HG02678 (cell line): ENCODE measurements around the gene E2F3.

ENCODE experiments used
- ATAC-seq: cut with Tn5 transposase; IDR thresholded peaks from one replicate; pipeline ENCODE4 v1.9.1; 2021; ENCODE audit warnings: mild to moderate bottlenecking, moderate library complexity; ENCODE audit not compliant: unreplicated experiment

The E2F3 gene

DNA sequence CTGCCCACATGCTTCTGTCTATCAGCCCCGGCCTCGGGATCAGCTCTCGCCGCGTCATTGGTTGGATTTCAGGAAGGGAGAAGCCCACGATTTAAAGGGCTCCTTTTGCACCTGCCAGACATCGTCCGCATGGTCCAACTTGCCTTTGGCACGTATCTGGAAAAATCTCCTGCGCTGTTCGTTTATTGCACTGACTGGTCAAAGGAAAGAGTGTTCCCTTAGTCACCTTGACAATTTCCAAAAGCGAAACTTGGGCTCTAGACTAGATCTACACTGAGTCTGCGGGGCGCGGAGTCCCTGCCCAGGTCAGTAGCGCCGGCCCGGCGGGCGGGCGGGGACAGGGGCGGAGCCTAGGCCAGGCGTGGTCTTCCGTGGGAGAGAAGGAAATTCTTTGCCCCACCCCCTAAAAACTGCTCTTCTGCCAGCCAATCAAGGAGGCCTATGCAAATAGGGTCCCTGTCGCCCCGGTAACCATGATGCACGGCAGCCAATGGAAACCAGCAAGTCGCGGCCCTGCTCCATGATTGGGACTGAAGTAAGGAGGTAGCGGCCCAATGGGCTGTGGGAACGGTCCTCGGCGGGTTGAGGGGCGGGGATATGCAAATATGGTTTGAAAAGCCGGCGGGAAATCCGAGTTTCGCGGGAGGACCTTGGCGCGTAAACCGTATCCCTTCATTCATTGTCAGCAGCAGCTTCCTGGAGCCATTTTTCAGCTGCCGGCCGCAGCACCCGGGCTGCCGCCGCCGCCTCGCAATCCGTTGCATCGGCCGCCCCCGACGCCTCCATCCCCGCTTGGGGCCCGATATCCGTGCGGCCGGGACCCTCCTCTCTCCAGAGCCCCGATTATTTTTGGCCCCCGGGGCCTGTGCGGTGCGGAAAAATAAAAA, at the start of gene E2F3:
Gene E2F3, plus strand, starts transcription at position 675 of the 887 bp plus-strand sequence. CDS start 354 bp downstream, outside the sequence.
- ATAC-seq: peak; percentile 84

DNA sequence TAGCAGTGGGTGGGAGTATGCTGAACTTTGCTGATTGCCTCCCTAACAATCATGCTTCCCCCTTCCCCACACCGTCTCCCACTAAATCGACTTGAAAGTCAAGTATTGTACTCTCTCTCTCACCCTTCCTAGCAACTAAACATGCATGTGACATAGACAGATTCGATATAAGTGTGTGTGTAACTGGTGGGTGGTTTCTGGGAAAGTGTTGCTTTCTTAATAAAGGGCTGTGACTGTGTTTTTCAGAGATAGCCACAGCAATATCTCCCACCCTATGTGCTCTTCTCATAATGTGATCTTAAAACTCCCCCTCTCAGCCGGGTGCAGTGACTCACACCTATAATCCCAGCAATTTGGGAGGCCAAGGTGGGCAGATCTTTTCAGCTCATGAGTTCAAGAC, 49.3 kb upstream of the E2F3 start:
- ATAC-seq: no peak

DNA sequence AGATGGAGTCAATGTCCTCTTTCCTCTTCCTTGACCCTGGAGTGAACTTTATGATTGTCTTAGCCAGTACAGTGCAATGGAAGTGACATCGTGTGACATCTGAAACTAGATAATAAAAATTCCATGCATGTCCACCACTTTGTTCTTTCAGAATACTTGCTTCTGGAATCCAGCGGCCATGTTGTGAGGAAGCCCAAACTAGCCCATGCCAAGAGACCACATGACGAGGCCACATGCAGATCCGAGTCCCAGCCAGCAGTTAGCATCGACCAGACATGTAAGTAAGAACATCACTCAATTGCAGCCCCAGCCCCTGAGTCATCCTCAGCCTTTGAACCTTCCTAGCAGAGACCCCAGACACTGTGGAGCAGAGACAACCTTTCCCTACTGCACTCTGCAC, 48.5 kb upstream of the E2F3 start:
- ATAC-seq: no peak

DNA sequence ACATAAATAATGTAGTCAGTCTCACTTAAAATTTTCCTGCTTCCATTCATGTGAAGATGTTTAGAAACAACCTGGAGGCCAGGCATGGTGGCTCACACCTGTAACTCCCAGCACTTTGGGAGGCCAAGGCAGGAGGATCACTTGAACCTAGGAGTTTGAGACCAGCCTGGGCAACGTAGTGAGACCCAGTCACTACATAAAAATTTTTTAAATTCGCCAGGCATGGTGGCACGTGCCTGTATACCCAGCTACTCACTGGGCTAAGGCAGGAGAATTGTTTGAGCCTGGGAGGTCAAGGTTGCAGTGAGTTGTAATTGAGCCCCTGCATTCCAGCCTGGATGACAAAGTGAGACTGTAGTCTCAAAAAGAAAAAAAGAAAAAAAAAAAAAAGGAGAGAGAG, 47.3 kb upstream of the E2F3 start:
- no peak for ATAC-seq

DNA sequence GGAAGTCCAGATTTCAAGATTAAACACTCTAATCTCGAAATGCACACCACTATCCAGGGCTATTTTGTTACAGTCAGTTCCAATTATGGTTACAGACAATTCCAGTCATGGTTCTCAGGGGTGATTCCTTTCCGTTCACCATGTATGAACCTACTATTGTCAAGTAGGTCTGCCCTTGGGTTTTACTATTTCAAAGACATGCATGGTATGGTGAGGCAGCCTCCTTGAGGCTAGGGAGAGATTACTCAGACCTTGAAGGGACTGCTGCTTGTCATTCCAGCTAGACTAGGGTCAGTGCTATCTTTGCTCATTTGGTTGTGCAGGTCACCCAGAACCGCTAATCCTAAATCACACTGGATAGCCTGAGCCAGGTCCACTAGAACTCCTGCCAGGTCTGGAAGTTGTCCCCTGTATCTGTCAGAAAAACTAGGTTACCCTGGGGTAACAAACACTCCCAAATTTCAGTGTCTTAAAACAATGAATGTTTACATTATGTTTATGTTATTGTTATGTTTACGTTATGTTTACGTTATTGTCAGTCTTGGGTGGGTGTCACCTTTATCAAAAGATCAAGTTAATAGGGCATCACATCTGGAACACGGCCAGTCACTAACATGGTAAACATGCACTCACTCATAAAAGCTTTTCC, 41.1 kb upstream of the E2F3 start:
- ATAC-seq: no peak

DNA sequence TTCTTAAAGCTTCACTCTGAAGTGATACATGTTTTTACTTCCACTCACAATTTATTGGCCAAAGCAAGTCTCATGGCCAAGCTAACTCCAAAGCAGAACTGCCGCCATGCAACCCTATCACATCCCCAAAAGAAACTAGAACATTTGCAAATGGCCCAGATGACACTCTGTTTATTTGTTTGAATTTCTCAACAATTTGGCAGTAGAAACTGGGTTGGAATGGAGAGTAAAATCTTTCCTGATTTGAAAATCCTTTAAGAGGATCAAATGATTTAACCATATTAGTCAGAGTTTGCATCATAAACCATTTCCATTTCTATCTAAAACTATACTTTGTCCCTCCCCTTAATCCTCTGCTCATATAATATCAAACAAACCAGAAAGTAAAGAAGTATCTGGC, 39.1 kb upstream of the E2F3 start:
- no peak for ATAC-seq

DNA sequence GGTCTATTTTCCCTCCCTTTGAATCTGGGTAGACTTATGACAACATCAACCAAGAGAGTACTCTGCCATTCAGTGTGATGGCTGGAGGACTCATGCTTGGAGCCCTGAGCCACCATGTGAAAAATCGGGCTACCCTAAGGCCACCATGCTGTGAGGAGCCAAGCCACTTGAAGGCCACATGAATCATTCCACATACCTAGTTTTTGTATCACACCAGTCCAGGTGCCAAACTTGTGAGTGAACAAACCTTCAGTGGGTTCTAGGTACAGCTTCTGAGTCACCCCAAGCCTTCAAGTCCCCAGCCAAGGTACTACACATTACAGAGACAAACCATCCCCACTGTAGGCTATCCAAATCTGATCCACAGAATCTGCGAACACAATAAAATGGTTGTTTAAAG, 37.4 kb upstream of the E2F3 start:
- no peak for ATAC-seq

DNA sequence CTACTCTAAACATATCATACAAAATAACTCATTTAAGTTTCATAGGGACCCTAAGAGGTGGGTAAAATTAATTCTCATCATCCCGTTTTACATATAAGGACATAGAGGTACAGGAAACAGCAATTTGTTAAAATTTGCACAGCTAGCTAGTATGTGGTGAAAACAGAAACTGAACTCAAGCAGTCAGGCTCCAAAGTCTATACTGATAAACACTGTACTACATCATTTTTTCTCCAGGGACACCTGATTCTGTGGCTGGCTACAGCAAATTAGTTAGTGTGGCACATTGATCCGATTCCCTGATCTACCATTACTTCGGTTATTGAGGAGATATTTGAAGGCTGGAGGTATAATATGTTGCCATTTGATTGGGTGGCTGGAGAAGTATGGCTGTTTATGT, 36.2 kb upstream of the E2F3 start:
- ATAC-seq: no peak

DNA sequence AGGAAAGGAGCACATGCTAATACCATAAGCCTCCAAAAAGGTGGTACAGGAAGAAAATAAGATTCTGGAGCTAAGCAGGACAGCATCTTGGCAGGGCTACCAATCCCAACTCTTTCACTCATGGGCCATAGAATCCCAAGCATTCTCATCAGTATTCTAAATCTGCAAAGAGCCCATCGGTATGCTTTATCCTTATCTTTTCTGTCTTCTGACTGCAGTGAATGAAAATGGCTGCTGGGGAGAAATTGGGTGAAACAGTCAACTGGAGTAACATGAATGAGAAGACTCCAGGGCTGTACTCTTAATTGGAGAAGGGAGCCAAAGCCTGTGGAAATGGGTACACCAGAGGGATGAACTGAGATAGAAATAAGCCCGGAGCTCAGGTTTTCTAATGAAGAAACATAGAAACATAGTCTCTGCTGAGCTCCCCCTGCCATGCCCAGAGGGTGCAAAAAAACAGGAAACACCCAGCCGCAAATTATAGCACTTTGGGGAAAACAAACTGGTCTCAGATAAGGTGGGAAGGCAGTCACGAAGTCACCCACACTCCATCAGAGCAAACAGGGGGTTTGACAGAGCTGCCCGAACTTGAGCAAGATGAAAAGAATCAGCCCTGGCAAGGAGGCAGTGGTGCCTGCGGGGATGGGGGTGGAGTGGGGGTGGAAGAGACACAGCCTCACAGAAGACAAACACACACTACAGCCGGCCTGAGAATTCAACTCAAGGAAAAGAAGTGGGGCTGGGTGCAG, 35.4 kb upstream of the E2F3 start:
- ATAC-seq: no peak

DNA sequence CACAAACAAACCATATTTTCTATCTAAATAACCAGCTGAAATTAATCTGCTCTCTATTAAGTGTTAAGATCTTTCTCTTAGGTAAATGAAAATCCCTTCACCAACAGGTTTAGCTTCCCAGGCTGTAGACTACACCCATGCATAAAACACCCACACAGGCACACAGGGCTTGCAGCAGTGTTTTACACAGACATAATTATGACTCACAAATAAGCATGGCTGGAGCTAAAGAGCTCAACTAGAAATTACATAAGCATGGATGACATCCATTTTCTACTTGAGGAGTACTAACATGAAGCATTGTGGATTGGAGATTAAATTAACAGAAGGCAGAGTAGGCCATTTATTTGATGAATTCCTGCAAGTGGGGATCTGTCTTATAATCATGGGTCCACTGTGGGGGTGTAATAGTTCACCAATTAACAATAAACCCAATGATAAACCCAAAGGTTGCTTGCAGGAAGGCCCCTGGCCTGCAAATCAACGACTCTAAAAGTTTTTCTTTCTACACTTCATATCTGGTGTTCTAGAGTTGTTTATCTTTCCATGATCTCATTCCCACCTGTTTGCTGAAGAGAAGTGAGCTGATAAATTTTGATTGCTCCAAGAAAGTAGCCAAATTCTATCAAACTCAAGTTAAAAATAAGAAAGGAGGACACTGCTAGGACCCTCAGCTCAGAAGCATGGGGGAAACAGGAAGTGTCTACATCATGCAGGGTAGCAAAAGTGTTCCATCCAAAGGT, 33.8 kb upstream of the E2F3 start:
- ATAC-seq: no peak

DNA sequence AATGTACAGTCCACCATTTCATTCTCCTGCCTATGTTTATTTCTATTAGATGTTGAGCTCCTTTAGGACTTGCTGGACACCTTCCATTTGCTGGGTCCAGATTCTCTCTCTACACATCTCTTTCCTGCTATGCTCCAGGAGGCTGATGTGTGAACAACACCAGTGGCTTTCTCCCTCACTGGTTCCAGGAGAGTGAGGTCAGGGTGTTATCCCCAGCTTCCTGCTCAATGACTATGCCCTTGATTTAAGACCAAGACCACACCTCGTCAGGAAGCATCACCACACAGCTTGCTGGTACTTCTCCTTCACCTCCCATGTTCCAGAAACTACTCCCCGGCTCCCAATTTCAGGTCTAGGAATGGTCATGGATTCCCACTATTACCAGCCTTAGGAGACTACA, 31.3 kb upstream of the E2F3 start:
- ATAC-seq: no peak

DNA sequence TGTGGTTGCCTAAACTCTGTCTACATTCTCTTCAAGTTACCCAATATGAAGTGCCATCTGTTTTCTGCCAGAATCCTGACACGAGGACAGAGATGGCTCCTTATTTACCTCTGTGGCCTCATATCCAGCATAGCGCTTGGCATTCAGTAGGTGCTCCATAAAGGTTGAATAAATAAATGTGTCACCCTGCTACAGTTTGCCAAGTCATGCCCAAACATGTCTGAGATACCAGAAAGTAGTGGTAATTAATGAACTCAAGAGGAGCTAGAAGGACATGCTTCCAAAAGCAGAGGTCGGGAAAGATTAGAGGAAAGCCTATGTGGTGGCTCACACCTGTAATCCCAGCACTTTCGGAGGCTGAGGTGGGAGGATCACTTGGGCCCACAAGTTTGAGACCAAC, 30.9 kb upstream of the E2F3 start:
- no peak for ATAC-seq

DNA sequence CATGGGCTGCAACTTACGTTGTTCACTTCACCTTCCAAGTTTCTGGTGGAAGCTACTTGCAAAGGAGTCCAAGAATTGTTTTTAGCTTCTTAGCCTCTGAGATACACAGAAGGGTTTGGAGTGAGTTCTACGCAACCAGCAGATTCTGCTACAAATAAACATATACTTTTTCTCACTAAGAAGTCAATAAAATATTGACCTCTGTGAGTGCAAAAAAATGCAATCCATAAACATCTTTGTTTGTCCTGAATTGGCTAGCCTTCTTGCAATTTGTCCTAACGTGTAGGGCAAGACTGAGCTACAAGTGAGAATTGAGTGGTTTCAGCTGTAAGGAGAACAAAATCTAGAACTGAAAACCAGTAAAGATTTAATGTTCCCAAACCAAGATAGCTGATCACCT, 26.2 kb upstream of the E2F3 start:
- ATAC-seq: no peak

DNA sequence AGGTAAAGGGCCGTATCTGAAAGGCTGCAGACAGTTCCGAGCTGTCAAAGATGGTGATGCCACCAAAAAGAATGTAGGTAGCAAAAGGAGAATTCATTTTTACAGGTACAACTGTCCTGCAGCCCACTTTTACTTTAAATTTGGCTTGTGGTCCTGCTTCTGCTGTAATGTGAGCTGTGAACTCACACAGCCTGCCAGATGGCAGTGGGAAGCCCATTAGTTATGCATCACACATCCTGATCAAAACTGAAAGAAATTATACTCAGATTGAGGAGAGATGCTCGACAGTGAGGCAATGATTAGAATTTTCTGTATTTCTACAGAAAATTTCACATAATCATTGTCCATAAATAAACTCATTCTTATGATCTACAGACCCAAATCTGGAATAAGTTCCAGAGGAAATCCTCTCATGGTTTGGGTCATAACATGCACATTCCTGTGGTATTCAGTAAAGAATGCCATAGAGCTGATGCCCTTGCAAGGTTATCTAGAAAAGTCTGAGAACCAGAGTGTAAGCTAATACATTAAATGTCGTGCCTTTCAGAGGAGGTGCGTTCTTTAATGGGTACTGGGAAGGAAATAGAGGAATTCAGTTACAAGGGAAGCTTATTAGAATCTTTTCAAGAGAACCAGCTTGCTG, 23.9 kb upstream of the E2F3 start:
- ATAC-seq: no peak

DNA sequence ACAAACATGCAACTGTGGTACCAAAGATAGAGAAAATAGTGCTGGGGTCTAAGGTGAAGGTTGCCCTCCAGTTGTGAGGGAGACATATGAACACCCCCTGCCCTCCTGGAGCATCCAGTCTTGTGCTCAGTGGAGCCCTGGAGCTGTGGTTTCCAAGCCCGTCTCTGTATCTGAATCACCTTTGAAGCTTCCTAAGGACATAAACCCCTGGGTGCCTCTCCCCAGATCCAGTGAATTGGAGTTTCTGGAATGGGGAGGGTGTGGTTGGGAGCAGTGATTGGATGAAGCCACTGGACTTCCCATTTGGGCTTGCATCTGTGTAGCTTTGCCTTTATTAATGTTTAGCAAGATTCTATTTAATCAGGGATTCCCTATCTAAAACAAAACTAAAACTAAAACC, 22.4 kb upstream of the E2F3 start:
- no peak for ATAC-seq

DNA sequence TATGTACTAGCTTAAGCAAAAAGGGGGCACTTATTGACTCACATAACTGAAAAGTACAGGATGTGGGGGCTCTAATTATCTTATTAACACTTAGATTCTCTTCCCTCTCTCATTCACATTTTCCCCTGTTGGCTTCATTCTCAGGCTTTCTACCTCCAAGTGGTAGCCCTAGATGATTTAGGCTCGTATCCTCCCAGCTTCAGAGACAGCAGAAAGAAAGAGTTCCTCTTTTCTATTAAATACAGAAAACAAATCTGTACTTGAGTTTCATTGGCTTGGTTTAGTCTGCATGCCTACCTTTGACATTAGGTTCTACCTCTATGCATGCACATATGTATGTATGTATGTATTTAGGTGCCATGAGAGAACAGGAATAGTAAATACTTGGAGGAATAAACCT, 15.5 kb upstream of the E2F3 start:
- no peak for ATAC-seq

DNA sequence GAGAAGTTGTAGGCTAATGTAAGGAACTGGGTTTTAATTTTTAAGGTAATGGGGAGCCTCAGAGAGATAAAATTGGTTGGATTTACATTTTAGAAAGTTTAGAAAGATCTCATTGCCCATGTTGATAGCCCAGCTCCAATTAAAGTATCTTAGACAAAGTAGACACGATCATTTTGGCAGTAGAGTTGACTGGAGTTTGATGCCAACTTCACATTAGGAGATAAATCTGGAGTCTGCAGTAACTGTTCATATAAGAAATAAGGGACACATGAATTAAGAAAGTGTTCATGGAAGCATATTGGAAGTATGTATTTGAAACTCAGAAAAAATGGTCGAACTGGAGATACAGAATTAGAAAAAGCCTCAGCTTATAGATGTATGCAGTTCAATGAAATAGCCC, 12.6 kb upstream of the E2F3 start:
- ATAC-seq: no peak

DNA sequence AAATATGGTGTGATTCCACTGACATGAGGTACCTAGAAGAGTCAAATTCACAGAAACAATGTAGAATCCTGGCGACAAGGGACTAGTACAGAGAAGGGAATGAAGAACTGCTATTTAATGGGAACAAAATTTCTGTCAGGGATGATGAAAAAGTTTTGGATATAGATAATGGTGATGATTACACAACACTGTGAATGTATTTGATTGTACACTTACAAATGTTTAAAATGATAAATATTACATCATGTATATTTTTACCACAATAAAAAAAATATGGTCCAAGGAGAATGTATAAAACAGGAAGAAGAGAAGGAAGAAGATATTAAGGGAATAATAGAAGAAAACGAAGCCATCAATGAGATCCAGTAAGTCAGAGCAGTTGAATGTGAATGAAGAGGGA, 8.4 kb upstream of the E2F3 start:
- ATAC-seq: no peak

DNA sequence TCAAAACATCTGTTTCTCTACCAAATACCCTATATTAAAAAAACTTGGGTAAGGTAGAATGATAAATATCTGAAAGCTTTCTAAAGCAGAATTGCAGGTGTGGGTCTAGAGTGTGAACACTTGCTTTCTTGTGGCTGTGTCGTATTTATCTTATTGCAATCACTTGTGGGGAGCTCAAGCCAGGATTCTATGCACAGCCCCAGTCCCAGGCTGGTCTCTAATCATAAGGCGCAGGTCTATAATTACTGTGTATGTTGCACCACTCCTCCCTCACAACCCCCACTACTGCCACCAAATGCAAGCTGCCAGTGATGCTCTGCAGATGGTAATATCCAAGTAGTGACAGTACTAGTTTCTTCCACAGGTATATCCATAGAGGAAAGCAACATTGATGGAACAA, 2.2 kb upstream of the E2F3 start:
- ATAC-seq: no peak

DNA sequence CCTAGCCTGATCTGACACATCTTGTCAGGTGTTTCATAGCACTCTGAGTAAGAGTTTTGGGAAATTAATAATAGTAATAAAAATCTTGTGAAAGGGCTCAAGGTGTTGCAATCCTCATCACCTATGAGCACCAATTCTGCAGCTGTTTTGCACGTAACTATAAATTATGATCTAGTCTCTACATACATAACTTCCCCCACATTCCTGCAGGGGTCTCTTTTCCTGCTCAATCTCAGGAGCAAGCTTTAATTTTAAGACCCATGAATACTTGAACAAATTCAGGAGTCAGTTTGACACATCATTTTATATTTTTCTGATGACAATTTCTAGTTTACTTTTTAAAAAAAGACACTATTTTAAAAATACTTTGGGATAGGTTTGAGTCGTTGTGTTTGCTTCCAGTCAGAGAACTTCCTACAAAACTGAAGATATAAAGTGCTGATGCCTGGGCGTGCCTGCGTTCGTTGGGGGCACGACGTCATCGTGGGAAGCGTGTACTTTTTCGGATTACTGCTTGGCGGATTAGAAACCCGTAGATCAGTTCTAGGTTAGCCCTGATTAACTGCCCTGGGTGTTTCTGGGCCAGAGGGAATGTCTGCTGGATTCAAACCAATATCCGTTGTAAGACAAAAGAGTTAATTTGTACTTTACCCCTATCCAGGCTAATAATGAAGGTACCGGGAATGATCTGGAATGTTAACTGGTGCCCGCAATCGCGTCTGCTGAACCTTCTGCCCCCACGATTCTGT, 1.0 kb upstream of the E2F3 start:
- ATAC-seq: no peak
